ENCODE data around the gene TNK1. TPM values are rescaled to one million over a fixed set of nuclear protein-coding genes. Genes with fewer than 3 reads are reported as not detected.

Gene TNK1
- total RNA-seq, 4 donors from 2014 or later, result 15.3 to 42.9 (median 20.7) TPM

GRCh38 chr17:7417056-7417655 is 36.3 kb downstream of the TNK1 start:
- Histone ChIP-seq H3K9me3 (no peaks in the 10 kb centered on the region), H3K4me1 (no peaks in the 10 kb centered on the region), H3K27me3 (no peaks in the 10 kb centered on the region), H3K4me3 (no peak overlapping the region), H3K27ac (no peak overlapping the region), H3K36me3 (peaks cover 27% of the 10 kb centered on the region)
- no peak for TF ChIP-seq CTCF (IDR thresholded peaks at IDR 0.05)
- no peak for TF ChIP-seq EP300 (IDR thresholded peaks at IDR 0.05)
- TF ChIP-seq POLR2AphosphoS5 (IDR thresholded peaks at IDR 0.05), result no peak
- TF ChIP-seq POLR2A (IDR thresholded peaks at IDR 0.05), result no peak
- no peak for DNase-seq (ENCODE audit: low spot score in 2 of 2)
- WGBS, result 95% methylated on average over 48 of the region's 54 CpGs

GRCh38 chr17:7418472-7419152 is 37.7 kb downstream of the TNK1 start:
- Histone ChIP-seq H3K27me3 (no peaks in the 10 kb centered on the region), H3K4me3 (no peak overlapping the region), H3K36me3 (peaks cover 27% of the 10 kb centered on the region), H3K9me3 (no peaks in the 10 kb centered on the region), H3K27ac (no peak overlapping the region), H3K4me1 (no peaks in the 10 kb centered on the region)
- peak in 1 of 2 donors; percentile 51 for DNase-seq (ENCODE audit: low spot score in 2 of 2)
- WGBS, result 71% methylated on average over 16 of the region's 18 CpGs
- TF ChIP-seq POLR2A (IDR thresholded peaks at IDR 0.05) (no peak), CTCF (IDR thresholded peaks at IDR 0.05) (no peak)

- H3K9me3 ChIP-seq, result no peaks in the 10 kb centered on the region
- H3K4me3 ChIP-seq, result no peak within 1 kb of the TSS
- H3K4me1 ChIP-seq, result no peaks in the 10 kb centered on the region
- H3K27me3 ChIP-seq, result no peaks in the 10 kb centered on the region
- TF ChIP-seq EP300 (IDR thresholded peaks at IDR 0.05) (no peak), POLR2AphosphoS5 (IDR thresholded peaks at IDR 0.05) (no peak), POLR2A (IDR thresholded peaks at IDR 0.05) (no peak), CTCF (IDR thresholded peaks at IDR 0.05) (no peak)
- H3K36me3 ChIP-seq, result peaks cover 23% of the 10 kb centered on the region
- H3K27ac ChIP-seq, result no peak within 1 kb of the TSS
- DNase-seq (ENCODE audit: low spot score in 2 of 2), result no peak
- 83% methylated on average over 16 of the region's 17 CpGs for WGBS
These were observed 39.1 kb downstream of the TNK1 start, which contains the start of gene SPEM1 for GRCh38 chr17:7419819-7420610. Gene SPEM1 (plus strand): TSS chr17:7420324. CDS start chr17:7420385, 61 bp downstream.

- no peak overlapping the region for H3K4me3 ChIP-seq
- H3K4me1 ChIP-seq, result no peaks in the 10 kb centered on the region
- no peaks in the 10 kb centered on the region for H3K27me3 ChIP-seq
- H3K36me3 ChIP-seq, result peaks cover 15% of the 10 kb centered on the region
- DNase-seq (ENCODE audit: low spot score in 2 of 2), result peak in 1 of 2 donors; percentile 55
- TF ChIP-seq EP300 (IDR thresholded peaks at IDR 0.05), result no peak
- no peak for TF ChIP-seq POLR2AphosphoS5 (IDR thresholded peaks at IDR 0.05)
- TF ChIP-seq CTCF (IDR thresholded peaks at IDR 0.05), result no peak
- no peak for TF ChIP-seq POLR2A (IDR thresholded peaks at IDR 0.05)
- WGBS, result 91% methylated on average over 13 of the region's 16 CpGs
- H3K9me3 ChIP-seq, result no peaks in the 10 kb centered on the region
- no peak overlapping the region for H3K27ac ChIP-seq
These were observed 40.3 kb downstream of the TNK1 start for GRCh38 chr17:7421186-7421585.

GRCh38 chr17:7423679-7424078 is 42.8 kb downstream of the TNK1 start:
- no peaks in the 10 kb centered on the region for H3K36me3 ChIP-seq
- H3K9me3 ChIP-seq, result no peaks in the 10 kb centered on the region
- no peak for DNase-seq (ENCODE audit: low spot score in 2 of 2)
- WGBS, result 87% methylated on average over 4 of the region's 4 CpGs
- H3K27me3 ChIP-seq, result no peaks in the 10 kb centered on the region
- no peaks in the 10 kb centered on the region for H3K4me1 ChIP-seq
- H3K27ac ChIP-seq, result no peak overlapping the region
- no peak overlapping the region for H3K4me3 ChIP-seq
- TF ChIP-seq EP300 (IDR thresholded peaks at IDR 0.05) (no peak), POLR2AphosphoS5 (IDR thresholded peaks at IDR 0.05) (no peak), CTCF (IDR thresholded peaks at IDR 0.05) (no peak), POLR2A (IDR thresholded peaks at IDR 0.05) (no peak)

Measured in suprapubic skin (tissue), 4 donors.